22Rv1 (cell line): ENCODE measurements around the gene COA8.

Experiments used
- ZFX ChIP-seq: fragments of 450-650 bp; IDR thresholded peaks from 2 replicates; pipeline ENCODE4 v1.6.1; 2017; ENCODE audit warnings: antibody characterized with exemption, borderline replicate concordance
- TF ChIP-seq, protein P1 (sequence below): fragments of 450-650 bp; IDR thresholded peaks from 2 replicates; pipeline ENCODE4 v1.5.1; 2017; ENCODE audit warnings: mild to moderate bottlenecking

DNA sequence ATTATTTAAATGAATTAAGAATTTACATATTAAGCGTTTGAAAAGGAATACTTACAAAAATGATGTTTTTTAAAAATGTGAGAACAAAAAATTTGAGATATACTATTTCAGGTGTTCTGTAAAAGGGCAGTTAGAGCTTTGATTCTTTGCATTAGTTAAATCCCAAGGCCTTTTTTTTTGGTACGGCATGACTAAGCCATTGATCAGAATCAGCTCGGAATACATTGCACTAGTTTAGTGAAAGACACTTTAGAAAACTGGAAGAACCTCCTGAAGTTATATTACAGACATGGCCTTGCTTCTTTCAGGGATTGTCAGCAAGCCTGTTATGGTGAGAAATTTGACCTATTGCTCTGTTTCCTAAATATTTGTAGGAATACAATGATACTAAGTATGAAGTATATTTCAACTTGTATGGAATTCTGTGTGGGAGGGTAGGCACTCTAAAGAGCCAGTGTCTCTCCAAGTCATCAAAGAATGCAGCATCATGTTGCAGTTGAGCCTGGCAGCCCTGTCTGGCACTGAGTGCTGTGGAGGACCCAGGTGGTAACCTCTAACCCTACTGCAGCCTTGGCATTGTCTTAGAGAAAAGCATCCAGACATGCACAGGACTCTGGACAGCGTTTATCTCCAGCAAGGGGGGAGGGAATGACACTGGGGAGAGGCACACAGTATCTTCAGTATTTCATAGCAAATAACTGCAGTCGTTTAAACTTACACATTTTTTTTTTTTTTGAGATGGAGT is 67.8 kb downstream of the COA8 start:
- TF ChIP-seq, protein P1, sequence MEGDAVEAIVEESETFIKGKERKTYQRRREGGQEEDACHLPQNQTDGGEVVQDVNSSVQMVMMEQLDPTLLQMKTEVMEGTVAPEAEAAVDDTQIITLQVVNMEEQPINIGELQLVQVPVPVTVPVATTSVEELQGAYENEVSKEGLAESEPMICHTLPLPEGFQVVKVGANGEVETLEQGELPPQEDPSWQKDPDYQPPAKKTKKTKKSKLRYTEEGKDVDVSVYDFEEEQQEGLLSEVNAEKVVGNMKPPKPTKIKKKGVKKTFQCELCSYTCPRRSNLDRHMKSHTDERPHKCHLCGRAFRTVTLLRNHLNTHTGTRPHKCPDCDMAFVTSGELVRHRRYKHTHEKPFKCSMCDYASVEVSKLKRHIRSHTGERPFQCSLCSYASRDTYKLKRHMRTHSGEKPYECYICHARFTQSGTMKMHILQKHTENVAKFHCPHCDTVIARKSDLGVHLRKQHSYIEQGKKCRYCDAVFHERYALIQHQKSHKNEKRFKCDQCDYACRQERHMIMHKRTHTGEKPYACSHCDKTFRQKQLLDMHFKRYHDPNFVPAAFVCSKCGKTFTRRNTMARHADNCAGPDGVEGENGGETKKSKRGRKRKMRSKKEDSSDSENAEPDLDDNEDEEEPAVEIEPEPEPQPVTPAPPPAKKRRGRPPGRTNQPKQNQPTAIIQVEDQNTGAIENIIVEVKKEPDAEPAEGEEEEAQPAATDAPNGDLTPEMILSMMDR, result no peak
- TF ChIP-seq ZFX, result no peak
